Vagina (tissue), 2 donors: ENCODE data around the gene JPH3. TPM values are rescaled to one million over a fixed set of nuclear protein-coding genes. Genes with fewer than 3 reads are reported as not detected.

Source experiments
- DNase-seq, 2 donors: peaks; one replicate each; pipeline ENCODE4 v3.0.0-alpha.2; 2017; ENCODE audit errors: extremely low spot score in 2 of 2
- H3K27ac ChIP-seq: fragments of 200-600 bp; sonication (generic); one replicate; pipeline ENCODE4 v1.5.1; 2019
- H3K27me3 ChIP-seq: fragments of 200-600 bp; sonication (generic); one replicate; pipeline ENCODE4 v1.5.1; 2019
- H3K36me3 ChIP-seq, 2 donors: fragments of 200-600 bp; sonication (generic); one replicate each; pipeline ENCODE4 v1.5.1; 2017 to 2019
- H3K4me1 ChIP-seq: fragments of 200-600 bp; sonication (generic); one replicate; pipeline ENCODE4 v1.5.1; 2019
- H3K4me3 ChIP-seq, 2 donors: fragments of 200-600 bp; sonication (generic); 1 replicate in 1 of 2; 2 replicates in 1 of 2; pipeline ENCODE4 v1.5.1; 2016 to 2019
- H3K9me3 ChIP-seq: fragments of 200-600 bp; sonication (generic); one replicate; pipeline ENCODE4 v1.5.1; 2019
- CTCF ChIP-seq, 3 experiments: fragments of 450-650 bp in 2 of 3; fragments of 200-600 bp in 1 of 3; sonication (generic) in 1 of 3; IDR thresholded peaks; one replicate each; pipeline ENCODE4 v1.5.1; 2017 to 2019; ENCODE audit warnings: antibody characterized with exemption in 3 of 3, mild to moderate bottlenecking in 2 of 3, moderate library complexity in 2 of 3
- POLR2A ChIP-seq, 2 donors: fragments of 450-650 bp; IDR thresholded peaks; one replicate each; pipeline ENCODE4 v1.6.1; 2017; ENCODE audit warnings: antibody characterized with exemption in 2 of 2, mild to moderate bottlenecking in 2 of 2, moderate library complexity in 2 of 2
- POLR2AphosphoS5 ChIP-seq, 2 donors: sonication (generic); formaldehyde crosslinking; IDR thresholded peaks; one replicate each; pipeline ENCODE4 v1.9.0; 2017; ENCODE audit warnings: antibody characterized with exemption in 2 of 2, mild to moderate bottlenecking in 2 of 2, low read depth in 1 of 2; ENCODE audit not compliant: insufficient read depth in 1 of 2
- intact Hi-C: fragments of 100-400 bp; cut with DNase I; formaldehyde crosslinking; loops from one replicate; pipeline ENCODE4 v1.15.1; 2023
- total RNA-seq: library from RNA; depleted of rRNA; stranded (reverse); fragments of >200 nt; gene quantifications from one replicate; pipeline ENCODE4 v1.2.3, GENCODE V29; 2016

The JPH3 gene
- total RNA-seq, 1 donor from 2014 or later, result 2.0 TPM

GRCh38 chr16:87671221-87671620 is 68.9 kb downstream of the JPH3 start:
- no peak for TF ChIP-seq POLR2A (IDR thresholded peaks at IDR 0.05)
- no peak for TF ChIP-seq CTCF (IDR thresholded peaks at IDR 0.05)
- TF ChIP-seq POLR2AphosphoS5 (IDR thresholded peaks at IDR 0.05; ENCODE audit: insufficient read depth in 1 of 2, low read depth in 1 of 2), result no peak
- Histone ChIP-seq H3K9me3 (no peaks in the 10 kb centered on the region), H3K4me1 (no peaks in the 10 kb centered on the region), H3K4me3 (no peak overlapping the region), H3K27me3 (no peaks in the 10 kb centered on the region), H3K36me3 (no peaks in the 10 kb centered on the region), H3K27ac (no peak overlapping the region)
- no peak for DNase-seq
- intact Hi-C loops, result no loop called here

- no peaks in the 10 kb centered on the region for H3K27me3 ChIP-seq
- intact Hi-C loops, result no loop called here
- TF ChIP-seq CTCF (IDR thresholded peaks at IDR 0.05) (no peak), POLR2AphosphoS5 (IDR thresholded peaks at IDR 0.05; ENCODE audit: insufficient read depth in 1 of 2, low read depth in 1 of 2) (no peak), POLR2A (IDR thresholded peaks at IDR 0.05) (no peak)
- no peaks in the 10 kb centered on the region for H3K36me3 ChIP-seq
- H3K9me3 ChIP-seq, result no peaks in the 10 kb centered on the region
- H3K27ac ChIP-seq, result no peak overlapping the region
- H3K4me1 ChIP-seq, result no peaks in the 10 kb centered on the region
- no peak overlapping the region for H3K4me3 ChIP-seq
- no peak for DNase-seq
These were observed 69.5 kb downstream of the JPH3 start for GRCh38 chr16:87671715-87672270.

- DNase-seq, result no peak
- Histone ChIP-seq H3K27me3 (no peaks in the 10 kb centered on the region), H3K4me3 (no peak overlapping the region), H3K27ac (no peak overlapping the region), H3K36me3 (no peaks in the 10 kb centered on the region), H3K9me3 (no peaks in the 10 kb centered on the region), H3K4me1 (no peaks in the 10 kb centered on the region)
- intact Hi-C loops, result no loop called here
- TF ChIP-seq POLR2AphosphoS5 (IDR thresholded peaks at IDR 0.05; ENCODE audit: insufficient read depth in 1 of 2, low read depth in 1 of 2) (no peak), CTCF (IDR thresholded peaks at IDR 0.05) (no peak), POLR2A (IDR thresholded peaks at IDR 0.05) (no peak)
These were observed 72.1 kb downstream of the JPH3 start for GRCh38 chr16:87674419-87674818.

- TF ChIP-seq CTCF (IDR thresholded peaks at IDR 0.05) (no peak), POLR2AphosphoS5 (IDR thresholded peaks at IDR 0.05; ENCODE audit: insufficient read depth in 1 of 2, low read depth in 1 of 2) (no peak)
- intact Hi-C loops, result no loop called here
These were observed 72.9 kb downstream of the JPH3 start for GRCh38 chr16:87675111-87675719.

GRCh38 chr16:87677830-87678229 is 75.5 kb downstream of the JPH3 start:
- no peaks in the 10 kb centered on the region for H3K9me3 ChIP-seq
- H3K27ac ChIP-seq, result no peak overlapping the region
- no peaks in the 10 kb centered on the region for H3K36me3 ChIP-seq
- no peak for DNase-seq
- TF ChIP-seq POLR2AphosphoS5 (IDR thresholded peaks at IDR 0.05; ENCODE audit: insufficient read depth in 1 of 2, low read depth in 1 of 2), result no peak
- TF ChIP-seq CTCF (IDR thresholded peaks at IDR 0.05), result no peak
- no peak for TF ChIP-seq POLR2A (IDR thresholded peaks at IDR 0.05)
- H3K4me1 ChIP-seq, result no peaks in the 10 kb centered on the region
- intact Hi-C loops, result no loop called here
- H3K27me3 ChIP-seq, result no peaks in the 10 kb centered on the region
- H3K4me3 ChIP-seq, result no peak overlapping the region

More at GRCh38 chr16:87675111-87675719, 72.9 kb downstream of the JPH3 start:
- DNase-seq, result no peak
- Histone ChIP-seq H3K4me3 (no peak overlapping the region), H3K36me3 (no peaks in the 10 kb centered on the region), H3K4me1 (no peaks in the 10 kb centered on the region), H3K27ac (no peak overlapping the region), H3K9me3 (no peaks in the 10 kb centered on the region), H3K27me3 (no peaks in the 10 kb centered on the region)
